ENCODE results near the gene HRG.

DNA sequence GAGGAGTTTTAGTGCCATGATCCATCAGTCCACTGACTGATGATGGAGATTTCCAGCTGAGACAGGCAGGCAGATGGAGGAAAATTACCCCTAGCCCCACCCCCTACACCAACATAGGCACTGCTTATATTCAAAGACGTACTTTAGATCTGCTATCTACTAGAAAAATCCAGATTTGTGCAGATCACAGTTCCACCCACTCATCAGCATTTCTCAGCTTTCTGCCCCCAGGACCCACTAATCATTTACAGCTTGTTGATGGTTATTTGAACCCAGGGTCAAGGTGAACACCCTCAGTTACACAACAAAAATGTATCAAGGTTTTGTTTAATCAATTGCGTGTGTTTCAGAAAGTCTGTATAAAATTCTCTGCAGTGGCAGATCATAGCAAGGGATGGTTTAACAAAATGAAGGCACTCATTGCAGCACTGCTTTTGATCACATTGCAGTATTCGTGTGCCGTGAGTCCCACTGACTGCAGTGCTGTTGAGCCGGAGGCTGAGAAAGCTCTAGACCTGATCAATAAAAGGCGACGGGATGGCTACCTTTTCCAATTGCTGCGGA is at the start of gene HRG:
- no peak for TF ChIP-seq EZH2 (IDR thresholded peaks at IDR 0.05; ENCODE audit: borderline replicate concordance, insufficient read depth, low read depth, low read length, poor library complexity, severe bottlenecking)
- TF ChIP-seq, protein P1, sequence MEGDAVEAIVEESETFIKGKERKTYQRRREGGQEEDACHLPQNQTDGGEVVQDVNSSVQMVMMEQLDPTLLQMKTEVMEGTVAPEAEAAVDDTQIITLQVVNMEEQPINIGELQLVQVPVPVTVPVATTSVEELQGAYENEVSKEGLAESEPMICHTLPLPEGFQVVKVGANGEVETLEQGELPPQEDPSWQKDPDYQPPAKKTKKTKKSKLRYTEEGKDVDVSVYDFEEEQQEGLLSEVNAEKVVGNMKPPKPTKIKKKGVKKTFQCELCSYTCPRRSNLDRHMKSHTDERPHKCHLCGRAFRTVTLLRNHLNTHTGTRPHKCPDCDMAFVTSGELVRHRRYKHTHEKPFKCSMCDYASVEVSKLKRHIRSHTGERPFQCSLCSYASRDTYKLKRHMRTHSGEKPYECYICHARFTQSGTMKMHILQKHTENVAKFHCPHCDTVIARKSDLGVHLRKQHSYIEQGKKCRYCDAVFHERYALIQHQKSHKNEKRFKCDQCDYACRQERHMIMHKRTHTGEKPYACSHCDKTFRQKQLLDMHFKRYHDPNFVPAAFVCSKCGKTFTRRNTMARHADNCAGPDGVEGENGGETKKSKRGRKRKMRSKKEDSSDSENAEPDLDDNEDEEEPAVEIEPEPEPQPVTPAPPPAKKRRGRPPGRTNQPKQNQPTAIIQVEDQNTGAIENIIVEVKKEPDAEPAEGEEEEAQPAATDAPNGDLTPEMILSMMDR (IDR thresholded peaks at IDR 0.05), result no peak
